SK-N-MC (cell line): Measurements from ENCODE around the gene SLC37A1.

Experiments used
- EZH2 ChIP-seq: fragments of 200-600 bp; sonication (generic); IDR thresholded peaks from one replicate; pipeline ENCODE4 v1.6.1; 2017; ENCODE audit warnings: antibody characterized with exemption
- FOXP2 ChIP-seq: optimal IDR thresholded peaks from 2 replicates; pipeline ENCODE3; 2011; ENCODE audit warnings: mild to moderate bottlenecking, moderate library complexity; ENCODE audit not compliant: insufficient read depth; ENCODE audit errors: extremely low read length, control extremely low read depth
- POLR2AphosphoS5 ChIP-seq: IDR thresholded peaks from 2 replicates; pipeline ENCODE4 v1.6.1; 2012; ENCODE audit warnings: mild to moderate bottlenecking, low read depth, low read length, borderline replicate concordance

GRCh38 chr21:42539931-42540343 is 26.3 kb downstream of the SLC37A1 start:
- TF ChIP-seq POLR2AphosphoS5: no peak
- TF ChIP-seq EZH2: no peak
- TF ChIP-seq FOXP2: no peak
